OCI-LY1 (cell line): ENCODE results near the gene ACTA1.
"Not testable (repeated sequence)": the region's sequence is repeated elsewhere in the genome, so short reads cannot be mapped to it uniquely, and the experiment has no call there.

Experiments
- EZH2 ChIP-seq: fragments of 200-600 bp; sonication (generic), shearing (Covaris generic); IDR thresholded peaks from 2 replicates; pipeline ENCODE4 v1.8.0; 2017; ENCODE audit warnings: borderline replicate concordance, mixed run types, mild to moderate bottlenecking, antibody characterized with exemption, low read length, moderate library complexity, mixed read lengths
- TF ChIP-seq, protein P1 (sequence below): fragments of 200-600 bp; sonication (generic), shearing (Covaris generic); IDR thresholded peaks from 2 replicates; pipeline ENCODE4 v1.5.1; 2017; ENCODE audit warnings: mild to moderate bottlenecking, antibody characterized with exemption, low read length, moderate library complexity, mixed read lengths

DNA sequence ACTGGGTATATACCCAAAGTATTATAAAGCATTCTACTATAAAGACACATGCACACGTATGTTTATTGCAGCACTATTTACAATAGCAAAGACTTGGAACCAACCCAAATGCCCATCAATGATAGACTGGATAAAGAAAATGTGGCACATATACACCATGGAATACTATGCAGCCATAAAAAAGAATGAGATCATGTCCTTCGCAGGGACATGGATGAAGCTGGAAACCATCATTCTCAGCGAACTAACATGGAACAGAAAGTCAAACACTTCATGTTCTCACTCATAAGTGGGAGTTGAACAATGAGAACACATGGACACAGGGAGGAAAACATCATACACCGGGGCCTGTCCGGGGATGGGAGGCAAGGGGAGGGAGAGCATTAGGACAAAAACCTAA, 39.4 kb downstream of the ACTA1 start:
- TF ChIP-seq, protein P1, sequence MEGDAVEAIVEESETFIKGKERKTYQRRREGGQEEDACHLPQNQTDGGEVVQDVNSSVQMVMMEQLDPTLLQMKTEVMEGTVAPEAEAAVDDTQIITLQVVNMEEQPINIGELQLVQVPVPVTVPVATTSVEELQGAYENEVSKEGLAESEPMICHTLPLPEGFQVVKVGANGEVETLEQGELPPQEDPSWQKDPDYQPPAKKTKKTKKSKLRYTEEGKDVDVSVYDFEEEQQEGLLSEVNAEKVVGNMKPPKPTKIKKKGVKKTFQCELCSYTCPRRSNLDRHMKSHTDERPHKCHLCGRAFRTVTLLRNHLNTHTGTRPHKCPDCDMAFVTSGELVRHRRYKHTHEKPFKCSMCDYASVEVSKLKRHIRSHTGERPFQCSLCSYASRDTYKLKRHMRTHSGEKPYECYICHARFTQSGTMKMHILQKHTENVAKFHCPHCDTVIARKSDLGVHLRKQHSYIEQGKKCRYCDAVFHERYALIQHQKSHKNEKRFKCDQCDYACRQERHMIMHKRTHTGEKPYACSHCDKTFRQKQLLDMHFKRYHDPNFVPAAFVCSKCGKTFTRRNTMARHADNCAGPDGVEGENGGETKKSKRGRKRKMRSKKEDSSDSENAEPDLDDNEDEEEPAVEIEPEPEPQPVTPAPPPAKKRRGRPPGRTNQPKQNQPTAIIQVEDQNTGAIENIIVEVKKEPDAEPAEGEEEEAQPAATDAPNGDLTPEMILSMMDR, result not testable (repeated sequence)
- not testable (repeated sequence) for TF ChIP-seq EZH2
